Activated CD4-positive, alpha-beta memory T cell treated with anti-CD3 and anti-CD28 coated beads for 36 hours (primary cell): Measurements from ENCODE around the gene MGAT4C. TPM values are rescaled to one million over a fixed set of nuclear protein-coding genes. Genes with fewer than 3 reads are reported as not detected.
"Not testable (repeated sequence)": the region's sequence is repeated elsewhere in the genome, so short reads cannot be mapped to it uniquely, and the experiment has no call there.

ENCODE experiments used
- CTCF ChIA-PET: fragments of 350-600 bp; sonication (Branson Sonifier 250); formaldehyde crosslinking; loops from one replicate; lab custom pipeline; 2021; ENCODE audit warnings: antibody characterized with exemption, inconsistent platforms; lab: Charles Lee
- POLR2A ChIA-PET: fragments of 350-600 bp; sonication (Branson Sonifier 250); formaldehyde crosslinking; loops from one replicate; lab custom pipeline; 2021; ENCODE audit warnings: antibody characterized with exemption; lab: Charles Lee
- DNase-seq: peaks from one replicate; pipeline ENCODE4 v3.0.0-alpha.2; 2020
- H3K27ac Mint-ChIP-seq: one replicate; pipeline ENCODE4 v1.8.0; 2021; ENCODE audit warnings: mixed read lengths
- H3K27me3 Mint-ChIP-seq: one replicate; pipeline ENCODE4 v1.8.0; 2021; ENCODE audit warnings: mixed read lengths
- H3K36me3 Mint-ChIP-seq: one replicate; pipeline ENCODE4 v1.8.0; 2021; ENCODE audit warnings: mixed read lengths
- H3K4me1 Mint-ChIP-seq: one replicate; pipeline ENCODE4 v1.8.0; 2021; ENCODE audit warnings: low read depth, mixed read lengths
- H3K4me3 Mint-ChIP-seq: one replicate; pipeline ENCODE4 v1.8.0; 2021; ENCODE audit warnings: mild to moderate bottlenecking, mixed read lengths
- H3K9me3 Mint-ChIP-seq: one replicate; pipeline ENCODE4 v1.8.0; 2021; ENCODE audit warnings: mixed read lengths
- intact Hi-C: fragments of 100-400 bp; cut with micrococcal nuclease; formaldehyde crosslinking; loops from one replicate; pipeline ENCODE4 v1.15.1; 2023
- total RNA-seq, 2 experiments: library from RNA; stranded (reverse); gene quantifications; one replicate each; pipeline ENCODE4 v1.2.3, GENCODE V29; 2021

Gene MGAT4C
- total RNA-seq, 2 experiments from 2014 or later: not detected

DNA sequence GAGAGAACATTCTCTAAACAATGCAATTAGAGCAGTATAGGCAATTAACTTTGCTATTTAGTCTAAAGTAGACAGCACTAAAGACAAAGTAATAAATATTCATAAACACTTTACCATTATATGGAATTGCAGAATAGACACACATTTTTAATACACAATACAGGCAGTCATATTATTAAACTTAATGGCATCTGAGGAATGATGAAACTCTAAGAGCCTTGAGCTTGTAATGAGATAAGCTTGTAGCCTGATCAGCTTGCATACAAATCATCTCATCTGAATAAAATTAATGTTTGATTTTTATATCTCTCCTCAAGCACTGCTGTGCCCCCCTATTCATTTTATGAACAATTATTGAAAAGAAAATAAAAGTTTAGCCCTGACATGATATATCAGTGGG is 107.6 kb downstream of the MGAT4C start:
- POLR2A ChIA-PET: no interaction called here
- CTCF ChIA-PET: no interaction called here
- H3K27me3 Mint-ChIP-seq: no peaks in the 10 kb centered on the region
- H3K27ac Mint-ChIP-seq: no peak overlapping the region
- peaks cover 2% of the 10 kb centered on the region for H3K9me3 Mint-ChIP-seq
- intact Hi-C loops: no loop called here
- no peak overlapping the region for H3K4me3 Mint-ChIP-seq
- H3K36me3 Mint-ChIP-seq: no peaks in the 10 kb centered on the region
- no peak for DNase-seq
- H3K4me1 Mint-ChIP-seq: no peaks in the 10 kb centered on the region

- Mint-ChIP-seq H3K36me3 (no peaks in the 10 kb centered on the region), H3K4me3 (no peak overlapping the region), H3K27me3 (no peaks in the 10 kb centered on the region), H3K27ac (no peak overlapping the region), H3K9me3 (peaks cover 2% of the 10 kb centered on the region), H3K4me1 (no peaks in the 10 kb centered on the region)
- CTCF ChIA-PET: no interaction called here
- POLR2A ChIA-PET: no interaction called here
- intact Hi-C loops: no loop called here
- no peak for DNase-seq
Measured at GRCh38 chr12:86148071-86148470, 108.1 kb downstream of the MGAT4C start.

- ChIA-PET POLR2A (no interaction called here), CTCF (no interaction called here)
- DNase-seq: no peak
- Mint-ChIP-seq H3K4me1 (no peaks in the 10 kb centered on the region), H3K27ac (no peak overlapping the region), H3K9me3 (peaks cover 4% of the 10 kb centered on the region), H3K36me3 (no peaks in the 10 kb centered on the region), H3K4me3 (no peak overlapping the region), H3K27me3 (no peaks in the 10 kb centered on the region)
- intact Hi-C loops: no loop called here
Measured at GRCh38 chr12:86145156-86145555, 111.0 kb downstream of the MGAT4C start.

GRCh38 chr12:86143162-86143561 is 113.0 kb downstream of the MGAT4C start:
- intact Hi-C loops: no loop called here
- ChIA-PET CTCF (no interaction called here), POLR2A (no interaction called here)
- Mint-ChIP-seq H3K4me3 (no peak overlapping the region), H3K36me3 (no peaks in the 10 kb centered on the region), H3K9me3 (peaks cover 5% of the 10 kb centered on the region), H3K4me1 (no peaks in the 10 kb centered on the region), H3K27me3 (no peaks in the 10 kb centered on the region), H3K27ac (no peak overlapping the region)
- no peak for DNase-seq

- Mint-ChIP-seq H3K27ac (no peak overlapping the region), H3K9me3 (peaks cover 12% of the 10 kb centered on the region), H3K27me3 (no peaks in the 10 kb centered on the region), H3K36me3 (no peaks in the 10 kb centered on the region), H3K4me3 (no peak overlapping the region), H3K4me1 (no peaks in the 10 kb centered on the region)
- POLR2A ChIA-PET: no interaction called here
- intact Hi-C loops: no loop called here
- CTCF ChIA-PET: no interaction called here
- no peak for DNase-seq
Measured at GRCh38 chr12:86139671-86140070, 116.5 kb downstream of the MGAT4C start.

DNA sequence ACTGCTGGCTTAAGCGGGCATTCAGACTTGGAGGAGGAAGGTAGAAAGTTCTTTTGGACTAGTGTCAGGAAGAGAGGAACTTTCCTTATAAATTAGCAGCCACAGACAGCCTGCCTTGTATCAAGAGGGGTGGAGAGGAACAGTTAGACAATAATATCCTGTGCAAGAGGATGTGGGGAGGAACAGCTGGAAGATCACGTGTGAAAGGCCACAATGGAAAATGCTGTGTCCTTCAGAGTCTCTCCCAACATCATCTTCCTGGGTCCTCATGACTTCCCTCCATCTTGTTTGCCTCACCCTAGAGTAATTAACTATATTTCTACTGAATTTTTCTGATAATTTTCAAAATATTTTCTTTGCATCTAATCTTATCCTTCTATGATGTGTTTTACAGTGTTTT is 117.4 kb downstream of the MGAT4C start:
- H3K27me3 Mint-ChIP-seq: no peaks in the 10 kb centered on the region
- H3K27ac Mint-ChIP-seq: no peak overlapping the region
- H3K4me1 Mint-ChIP-seq: no peaks in the 10 kb centered on the region
- POLR2A ChIA-PET: no interaction called here
- intact Hi-C loops: no loop called here
- H3K9me3 Mint-ChIP-seq: peaks cover 12% of the 10 kb centered on the region
- CTCF ChIA-PET: no interaction called here
- H3K4me3 Mint-ChIP-seq: no peak overlapping the region
- DNase-seq: no peak
- H3K36me3 Mint-ChIP-seq: no peaks in the 10 kb centered on the region

GRCh38 chr12:86137936-86138335 is 118.3 kb downstream of the MGAT4C start:
- Mint-ChIP-seq H3K4me3 (no peak overlapping the region), H3K27me3 (no peaks in the 10 kb centered on the region), H3K9me3 (peaks cover 12% of the 10 kb centered on the region), H3K27ac (no peak overlapping the region), H3K4me1 (no peaks in the 10 kb centered on the region), H3K36me3 (no peaks in the 10 kb centered on the region)
- intact Hi-C loops: no loop called here
- ChIA-PET POLR2A (no interaction called here), CTCF (no interaction called here)
- no peak for DNase-seq

DNA sequence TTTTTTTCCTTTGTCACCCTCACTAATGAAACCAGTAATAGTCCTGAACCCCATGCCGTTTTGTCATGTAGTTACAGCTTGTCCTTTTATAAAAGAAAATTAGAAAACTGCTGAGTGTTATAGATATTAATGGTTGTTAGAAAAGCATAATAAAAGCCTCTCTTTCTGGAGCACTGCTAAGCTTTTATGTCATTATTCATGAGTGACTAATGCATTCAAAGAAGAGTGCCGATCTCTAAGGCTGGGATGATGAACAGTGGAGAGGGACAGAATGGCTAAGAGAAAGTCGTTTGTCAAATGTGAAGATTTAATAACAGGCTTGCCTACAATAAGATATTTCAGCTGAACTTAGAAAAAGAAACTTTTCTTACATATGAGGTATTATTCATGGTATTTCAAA is 121.6 kb downstream of the MGAT4C start:
- intact Hi-C loops: no loop called here
- no peak overlapping the region for H3K4me3 Mint-ChIP-seq
- H3K4me1 Mint-ChIP-seq: no peaks in the 10 kb centered on the region
- ChIA-PET POLR2A (no interaction called here), CTCF (no interaction called here)
- H3K9me3 Mint-ChIP-seq: peaks cover 8% of the 10 kb centered on the region
- no peaks in the 10 kb centered on the region for H3K36me3 Mint-ChIP-seq
- no peaks in the 10 kb centered on the region for H3K27me3 Mint-ChIP-seq
- H3K27ac Mint-ChIP-seq: no peak overlapping the region
- no peak for DNase-seq

DNA sequence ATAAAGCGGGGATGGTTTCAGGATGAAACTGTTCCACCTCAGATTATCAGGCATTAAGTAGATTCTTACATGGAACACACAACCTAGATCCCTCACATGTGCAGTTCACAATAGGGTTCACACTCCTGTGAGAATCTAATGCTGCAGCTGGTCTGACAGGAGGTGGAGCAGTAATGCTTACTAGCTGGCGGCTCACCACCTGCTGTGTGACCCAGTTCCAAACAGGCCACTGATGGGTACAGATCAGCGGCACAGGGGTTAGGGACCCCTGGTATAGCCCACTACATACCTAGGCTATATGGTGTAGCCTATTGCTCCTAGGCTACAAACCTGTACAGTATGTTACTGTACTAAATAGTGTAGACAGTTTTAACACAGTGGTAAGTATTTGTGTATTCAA is 129.3 kb downstream of the MGAT4C start:
- H3K9me3 Mint-ChIP-seq, DNase-seq, H3K27me3 Mint-ChIP-seq, H3K4me3 Mint-ChIP-seq, CTCF ChIA-PET, POLR2A ChIA-PET, H3K27ac Mint-ChIP-seq, H3K36me3 Mint-ChIP-seq, H3K4me1 Mint-ChIP-seq, intact Hi-C loops: not testable (repeated sequence)

GRCh38 chr12:86122846-86123468 is 133.2 kb downstream of the MGAT4C start:
- Mint-ChIP-seq H3K27me3 (no peaks in the 10 kb centered on the region), H3K27ac (no peak overlapping the region), H3K9me3 (peaks cover 6% of the 10 kb centered on the region), H3K4me1 (no peaks in the 10 kb centered on the region), H3K36me3 (no peaks in the 10 kb centered on the region), H3K4me3 (no peak overlapping the region)
- ChIA-PET POLR2A (no interaction called here), CTCF (interaction anchor here (1.1 kb wide), 1 partner anchor 28 kb away, joined by 3 read pairs; no protein-coding TSS in a partner anchor)
- no peak for DNase-seq
- intact Hi-C loops: no loop called here

DNA sequence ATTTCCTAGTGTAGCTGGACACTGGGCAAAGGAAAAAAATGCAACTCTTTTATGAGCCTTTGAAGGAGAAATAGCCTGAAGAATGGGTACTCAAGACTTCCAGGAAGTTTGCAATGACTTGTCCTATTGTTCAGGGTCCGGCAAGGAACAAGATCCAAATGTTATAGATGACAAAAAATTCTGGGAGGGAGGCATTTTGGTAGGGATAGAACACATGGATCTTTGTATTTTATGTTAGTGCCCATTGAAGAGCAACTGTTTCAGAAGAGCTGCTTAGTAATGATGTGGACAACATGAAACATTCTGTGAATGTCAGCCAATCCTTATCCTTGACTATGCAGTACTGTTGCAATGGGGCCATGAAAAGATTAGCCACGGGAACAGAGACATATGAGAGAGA is 138.0 kb downstream of the MGAT4C start:
- no peak for DNase-seq
- ChIA-PET POLR2A (no interaction called here), CTCF (no interaction called here)
- H3K4me1 Mint-ChIP-seq: no peaks in the 10 kb centered on the region
- H3K4me3 Mint-ChIP-seq: no peak overlapping the region
- no peaks in the 10 kb centered on the region for H3K36me3 Mint-ChIP-seq
- H3K27me3 Mint-ChIP-seq: no peaks in the 10 kb centered on the region
- intact Hi-C loops: no loop called here
- H3K9me3 Mint-ChIP-seq: peaks cover 8% of the 10 kb centered on the region
- no peak overlapping the region for H3K27ac Mint-ChIP-seq

DNA sequence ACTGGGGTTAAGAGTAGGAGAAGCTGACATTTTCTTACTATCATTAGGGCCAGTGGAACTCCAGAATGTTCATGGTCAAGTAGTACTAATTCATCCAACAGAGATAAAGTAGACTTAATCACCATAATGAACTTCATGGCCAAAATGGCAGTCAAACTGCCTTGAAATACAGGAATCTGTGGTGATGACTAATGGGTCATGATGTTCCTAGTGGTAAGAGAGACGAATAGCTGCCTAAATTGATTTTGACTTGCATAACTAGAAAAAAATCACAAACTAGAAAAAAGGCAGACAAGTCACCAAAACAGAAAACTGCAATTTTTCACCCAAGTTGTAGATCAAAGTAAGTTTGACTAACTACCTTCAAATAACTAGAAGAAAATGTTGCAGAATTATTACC is 138.5 kb downstream of the MGAT4C start:
- Mint-ChIP-seq H3K27me3 (no peaks in the 10 kb centered on the region), H3K9me3 (peaks cover 8% of the 10 kb centered on the region), H3K27ac (no peak overlapping the region), H3K4me3 (no peak overlapping the region), H3K4me1 (no peaks in the 10 kb centered on the region), H3K36me3 (no peaks in the 10 kb centered on the region)
- DNase-seq: no peak
- intact Hi-C loops: no loop called here
- ChIA-PET CTCF (no interaction called here), POLR2A (no interaction called here)

GRCh38 chr12:86104087-86104486 is 152.1 kb downstream of the MGAT4C start:
- H3K4me1 Mint-ChIP-seq: no peaks in the 10 kb centered on the region

More at GRCh38 chr12:86104087-86104486, 152.1 kb downstream of the MGAT4C start:
- H3K9me3 Mint-ChIP-seq: peaks cover 2% of the 10 kb centered on the region
- CTCF ChIA-PET: no interaction called here
- no peak for DNase-seq
- H3K27me3 Mint-ChIP-seq: no peaks in the 10 kb centered on the region
- intact Hi-C loops: no loop called here
- no peak overlapping the region for H3K4me3 Mint-ChIP-seq
- no peaks in the 10 kb centered on the region for H3K36me3 Mint-ChIP-seq
- no peak overlapping the region for H3K27ac Mint-ChIP-seq
- POLR2A ChIA-PET: no interaction called here
